DND-41 (cell line): ENCODE data around the gene ZNF275.

Source experiments
- ATAC-seq: fragments of 200-7000 bp; cut with Tn5 transposase; 3 replicates; pipeline ENCODE4 v1.9.1; 2021; ENCODE audit warnings: low read depth; ENCODE audit not compliant: insufficient read depth
- DNase-seq: peaks from one replicate; pipeline ENCODE4 v3.0.0-alpha.2; 2020
- H2AFZ ChIP-seq: 2 replicates; pipeline ENCODE4 v1.6.0; 2012; ENCODE audit warnings: low read depth, low read length
- H3K27ac ChIP-seq: 2 replicates; pipeline ENCODE4 v1.5.1; 2012; ENCODE audit warnings: low read length, inconsistent platforms
- H3K27me3 ChIP-seq: fragments of 200-600 bp; sonication (generic); 2 replicates; pipeline ENCODE4 v1.6.0; 2012; ENCODE audit warnings: low read length, mild to moderate bottlenecking, inconsistent platforms; ENCODE audit not compliant: insufficient read depth, poor library complexity
- H3K36me3 ChIP-seq: 2 replicates; pipeline ENCODE4 v1.5.1; 2012; ENCODE audit warnings: low read length, inconsistent platforms; ENCODE audit not compliant: insufficient read depth
- H3K4me1 ChIP-seq: 2 replicates; pipeline ENCODE4 v1.5.1; 2012; ENCODE audit warnings: mild to moderate bottlenecking, low read length; ENCODE audit not compliant: insufficient read depth
- H3K4me2 ChIP-seq: 2 replicates; pipeline ENCODE4 v1.6.0; 2012; ENCODE audit warnings: mild to moderate bottlenecking, moderate library complexity, low read length, inconsistent platforms; ENCODE audit not compliant: insufficient read depth
- H3K4me3 ChIP-seq, 2 experiments: fragments of 200-600 bp in 1 of 2; shearing (Covaris generic) in 1 of 2; 2 replicates each; pipeline ENCODE4 v1.5.1; 2012 to 2016; ENCODE audit warnings: inconsistent platforms in 2 of 2, low read length in 2 of 2, mild to moderate bottlenecking in 2 of 2, low read depth in 1 of 2, moderate library complexity in 1 of 2
- H3K79me2 ChIP-seq: 2 replicates; pipeline ENCODE4 v1.6.0; 2012; ENCODE audit warnings: low read length, inconsistent platforms; ENCODE audit not compliant: insufficient read depth
- H3K9ac ChIP-seq: 2 replicates; pipeline ENCODE4 v1.6.0; 2012; ENCODE audit warnings: low read depth, mild to moderate bottlenecking, inconsistent platforms, low read length, moderate library complexity
- H3K9me3 ChIP-seq: 2 replicates; pipeline ENCODE4 v1.5.1; 2012; ENCODE audit warnings: low read length, moderate library complexity, mild to moderate bottlenecking, inconsistent platforms; ENCODE audit not compliant: insufficient read depth, severe bottlenecking
- H4K20me1 ChIP-seq: 2 replicates; pipeline ENCODE4 v1.6.0; 2012; ENCODE audit warnings: low read length; ENCODE audit not compliant: insufficient read depth
- EZH2 ChIP-seq: IDR thresholded peaks from 3 replicates; pipeline ENCODE4 v1.6.1; 2012; ENCODE audit warnings: borderline replicate concordance, low read depth, mild to moderate bottlenecking, moderate library complexity, low read length, inconsistent platforms; ENCODE audit not compliant: severe bottlenecking
- TF ChIP-seq, protein P1 (sequence below): IDR thresholded peaks from 2 replicates; pipeline ENCODE4 v1.5.1; 2012; ENCODE audit warnings: borderline replicate concordance, low read length, moderate library complexity, mild to moderate bottlenecking; ENCODE audit not compliant: poor library complexity, severe bottlenecking; ENCODE audit errors: extremely low read depth

ZNF275 gene

DNA sequence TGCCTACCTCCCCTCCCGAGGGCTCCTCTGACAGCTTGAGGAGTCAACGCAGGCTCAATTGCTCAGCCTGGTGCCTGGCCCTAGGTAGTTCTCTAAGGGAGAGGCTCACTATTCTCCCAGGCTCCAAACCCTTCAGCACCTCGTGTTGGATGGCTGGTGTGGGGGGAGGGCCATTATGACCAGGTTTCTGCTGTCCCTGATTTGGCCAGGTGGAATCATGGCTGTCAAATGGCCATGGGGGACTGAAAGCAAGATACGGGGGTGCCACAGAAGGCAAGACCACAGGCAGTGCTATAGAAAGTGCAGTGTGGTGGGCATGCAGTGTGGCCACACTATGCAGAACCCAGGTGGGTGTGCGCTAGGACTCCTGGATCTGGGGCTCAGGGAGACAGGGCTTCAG is 21.9 kb upstream of the ZNF275 start:
- Histone ChIP-seq H4K20me1 (no peaks in the 10 kb centered on the region), H3K27ac (no peak overlapping the region), H3K79me2 (no peaks in the 10 kb centered on the region), H2AFZ (no peak overlapping the region), H3K9me3 (no peaks in the 10 kb centered on the region), H3K9ac (no peak overlapping the region), H3K4me3 (no peak overlapping the region), H3K36me3 (no peaks in the 10 kb centered on the region), H3K4me1 (no peaks in the 10 kb centered on the region), H3K27me3 (peaks cover 3% of the 10 kb centered on the region), H3K4me2 (no peak overlapping the region)
- ATAC-seq (no peak), DNase-seq (no peak)
- TF ChIP-seq EZH2, result no peak
- TF ChIP-seq, protein P1, sequence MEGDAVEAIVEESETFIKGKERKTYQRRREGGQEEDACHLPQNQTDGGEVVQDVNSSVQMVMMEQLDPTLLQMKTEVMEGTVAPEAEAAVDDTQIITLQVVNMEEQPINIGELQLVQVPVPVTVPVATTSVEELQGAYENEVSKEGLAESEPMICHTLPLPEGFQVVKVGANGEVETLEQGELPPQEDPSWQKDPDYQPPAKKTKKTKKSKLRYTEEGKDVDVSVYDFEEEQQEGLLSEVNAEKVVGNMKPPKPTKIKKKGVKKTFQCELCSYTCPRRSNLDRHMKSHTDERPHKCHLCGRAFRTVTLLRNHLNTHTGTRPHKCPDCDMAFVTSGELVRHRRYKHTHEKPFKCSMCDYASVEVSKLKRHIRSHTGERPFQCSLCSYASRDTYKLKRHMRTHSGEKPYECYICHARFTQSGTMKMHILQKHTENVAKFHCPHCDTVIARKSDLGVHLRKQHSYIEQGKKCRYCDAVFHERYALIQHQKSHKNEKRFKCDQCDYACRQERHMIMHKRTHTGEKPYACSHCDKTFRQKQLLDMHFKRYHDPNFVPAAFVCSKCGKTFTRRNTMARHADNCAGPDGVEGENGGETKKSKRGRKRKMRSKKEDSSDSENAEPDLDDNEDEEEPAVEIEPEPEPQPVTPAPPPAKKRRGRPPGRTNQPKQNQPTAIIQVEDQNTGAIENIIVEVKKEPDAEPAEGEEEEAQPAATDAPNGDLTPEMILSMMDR, result no peak

GRCh38 chrX:153312842-153313241 is 21.1 kb upstream of the ZNF275 start:
- no peaks in the 10 kb centered on the region for H3K79me2 ChIP-seq
- H3K9ac ChIP-seq, result no peak overlapping the region
- H3K27ac ChIP-seq, result no peak overlapping the region
- no peaks in the 10 kb centered on the region for H4K20me1 ChIP-seq
- peaks cover 3% of the 10 kb centered on the region for H3K27me3 ChIP-seq
- no peak overlapping the region for H2AFZ ChIP-seq
- no peaks in the 10 kb centered on the region for H3K9me3 ChIP-seq
- no peak for TF ChIP-seq EZH2
- TF ChIP-seq, protein P1, result no peak
- H3K4me1 ChIP-seq, result no peaks in the 10 kb centered on the region
- no peak overlapping the region for H3K4me3 ChIP-seq
- no peak for DNase-seq
- no peak overlapping the region for H3K4me2 ChIP-seq
- no peak for ATAC-seq
- no peaks in the 10 kb centered on the region for H3K36me3 ChIP-seq

GRCh38 chrX:153317306-153317705 is 16.6 kb upstream of the ZNF275 start:
- no peak overlapping the region for H3K4me2 ChIP-seq
- H3K36me3 ChIP-seq, result no peaks in the 10 kb centered on the region
- H4K20me1 ChIP-seq, result no peaks in the 10 kb centered on the region
- no peak overlapping the region for H2AFZ ChIP-seq
- no peaks in the 10 kb centered on the region for H3K9me3 ChIP-seq
- DNase-seq (no peak), ATAC-seq (no peak)
- no peak overlapping the region for H3K27ac ChIP-seq
- TF ChIP-seq, protein P1, result no peak
- TF ChIP-seq EZH2, result no peak
- H3K79me2 ChIP-seq, result no peaks in the 10 kb centered on the region
- H3K9ac ChIP-seq, result no peak overlapping the region
- H3K4me1 ChIP-seq, result no peaks in the 10 kb centered on the region
- H3K4me3 ChIP-seq, result no peak overlapping the region
- H3K27me3 ChIP-seq, result no peaks in the 10 kb centered on the region
